Cardiac muscle cell (in vitro differentiated cells and primary cell): ENCODE results near the gene GPR21. TPM values are rescaled to one million over a fixed set of nuclear protein-coding genes. Genes with fewer than 3 reads are reported as not detected.

ENCODE experiments used
- DNase-seq, 2 donors: peaks; one replicate each; pipeline versions ENCODE4 v3.0.0 to v3.0.0-alpha.2; 2010 to 2017; ENCODE audit warnings: low read depth in 1 of 2, low spot score in 1 of 2
- H3K27ac ChIP-seq: fragments of 200-600 bp; sonication (generic); 2 replicates; pipeline ENCODE4 v1.5.1; 2016
- H3K27me3 ChIP-seq: fragments of 200-600 bp; sonication (generic); 2 replicates; pipeline ENCODE4 v1.6.0; 2016; ENCODE audit warnings: control low read depth
- H3K36me3 ChIP-seq: fragments of 200-600 bp; sonication (generic); 2 replicates; pipeline ENCODE4 v1.5.1; 2016; ENCODE audit warnings: control low read depth
- H3K4me1 ChIP-seq: fragments of 200-600 bp; sonication (generic); 2 replicates; pipeline ENCODE4 v1.8.1; 2017; ENCODE audit warnings: low read depth, mild to moderate bottlenecking, mixed run types
- H3K4me3 ChIP-seq: fragments of 200-600 bp; sonication (generic); 2 replicates; pipeline ENCODE4 v1.5.1; 2016; ENCODE audit warnings: mild to moderate bottlenecking
- H3K9me3 ChIP-seq: fragments of 200-600 bp; sonication (generic); 2 replicates; pipeline ENCODE4 v1.5.1; 2017; ENCODE audit warnings: low read depth, mild to moderate bottlenecking, control low read depth
- CTCF ChIP-seq: IDR thresholded peaks from 2 replicates; pipeline ENCODE4 v1.5.1; 2012; ENCODE audit warnings: low read depth, mild to moderate bottlenecking, low read length
- polyA plus RNA-seq: library from polyadenylated mRNA; unstranded; fragments of >200 nt; fragmentation: Nextera tagmentation; extraction: Ambion mirVana; gene quantifications from 2 replicates; pipeline ENCODE4 v1.2.1, GENCODE V29; 2016
- total RNA-seq: library from RNA; depleted of rRNA; stranded (reverse); fragments of >200 nt; gene quantifications from 2 replicates; pipeline ENCODE4 v1.2.3, GENCODE V29; 2016

The GPR21 gene
- total and polyA plus RNA-seq, 2 experiments from 2014 or later = 1.0 TPM; not detected in 1

- TF ChIP-seq CTCF = no peak
- Histone ChIP-seq H3K36me3 (no peaks in the 10 kb centered on the region), H3K4me3 (no peak overlapping the region), H3K9me3 (no peaks in the 10 kb centered on the region), H3K4me1 (peaks cover 18% of the 10 kb centered on the region), H3K27ac (no peak overlapping the region), H3K27me3 (no peaks in the 10 kb centered on the region)
- DNase-seq = no peak
Observed at GRCh38 chr9:123040801-123041200, 7.3 kb downstream of the GPR21 start.

- Histone ChIP-seq H3K27ac (no peak overlapping the region), H3K27me3 (no peaks in the 10 kb centered on the region), H3K4me1 (peaks cover 11% of the 10 kb centered on the region), H3K36me3 (no peaks in the 10 kb centered on the region), H3K4me3 (no peak overlapping the region), H3K9me3 (no peaks in the 10 kb centered on the region)
- no peak for TF ChIP-seq CTCF
- no peak for DNase-seq
Observed at GRCh38 chr9:123041489-123041888, 8.0 kb downstream of the GPR21 start.

- H3K9me3 ChIP-seq = no peaks in the 10 kb centered on the region
- no peak for DNase-seq
- no peaks in the 10 kb centered on the region for H3K27me3 ChIP-seq
- H3K36me3 ChIP-seq = no peaks in the 10 kb centered on the region
- TF ChIP-seq CTCF = no peak
- no peaks in the 10 kb centered on the region for H3K4me1 ChIP-seq
- H3K4me3 ChIP-seq = no peak overlapping the region
- H3K27ac ChIP-seq = no peak overlapping the region
Observed at GRCh38 chr9:123043081-123043939, 9.8 kb downstream of the GPR21 start.

GRCh38 chr9:123044586-123044985, 11.1 kb downstream of the GPR21 start:
- H3K36me3 ChIP-seq = no peaks in the 10 kb centered on the region
- no peak overlapping the region for H3K4me3 ChIP-seq
- no peaks in the 10 kb centered on the region for H3K27me3 ChIP-seq
- DNase-seq = peak in 1 of 2 donors; percentile 70
- H3K27ac ChIP-seq = no peak overlapping the region
- H3K9me3 ChIP-seq = no peaks in the 10 kb centered on the region
- H3K4me1 ChIP-seq = no peaks in the 10 kb centered on the region
- TF ChIP-seq CTCF = no peak

GRCh38 chr9:123046406-123047195, 13.1 kb downstream of the GPR21 start:
- TF ChIP-seq CTCF = no peak
- H3K27ac ChIP-seq = peak overlapping the region; percentile 18
- no peaks in the 10 kb centered on the region for H3K4me1 ChIP-seq
- H3K4me3 ChIP-seq = no peak overlapping the region
- DNase-seq = no peak
- H3K9me3 ChIP-seq = no peaks in the 10 kb centered on the region
- H3K36me3 ChIP-seq = no peaks in the 10 kb centered on the region
- no peaks in the 10 kb centered on the region for H3K27me3 ChIP-seq
